Endothelial cell of umbilical vein (primary cell): Measurements from ENCODE around the gene MZT2A. TPM values are rescaled to one million over a fixed set of nuclear protein-coding genes. Genes with fewer than 3 reads are reported as not detected.
"Not testable (repeated sequence)": the region's sequence is repeated elsewhere in the genome, so short reads cannot be mapped to it uniquely, and the experiment has no call there.

Source experiments
- BruUV-seq: library from RNA; stranded (reverse); fragments of 400-500 nt; replicated peaks from 2 replicates; lab custom pipeline; 2021; lab: Mats Ljungman, UMichigan
- CTCF ChIA-PET: fragments of 300-600, 350-600 bp; sonication (Branson Sonifier 250); formaldehyde crosslinking; loops from one replicate; lab custom pipeline; 2021; ENCODE audit warnings: antibody characterized with exemption, inconsistent platforms; lab: Charles Lee
- POLR2A ChIA-PET: fragments of 300-600, 350-600 bp; sonication (Branson Sonifier 250); formaldehyde crosslinking; loops from one replicate; lab custom pipeline; 2021; ENCODE audit warnings: antibody characterized with exemption, inconsistent platforms; lab: Charles Lee
- DNase-seq: peaks from one replicate; pipeline ENCODE4 v3.0.0-alpha.2; 2011; ENCODE audit warnings: low read depth, low spot score
- FAIRE-seq: peaks from 2 replicates; lab custom pipeline; 2011; peaks lifted over from hg19 to GRCh38; lab: Jason Lieb, UNC
- H2AFZ ChIP-seq: 2 replicates; pipeline ENCODE4 v1.6.0; 2012; ENCODE audit warnings: low read depth, low read length, control low read depth, inconsistent platforms
- H3K27ac ChIP-seq: 2 replicates; pipeline ENCODE4 v1.5.1; 2011; ENCODE audit warnings: low read depth, mild to moderate bottlenecking, control low read depth, low read length, moderate library complexity; ENCODE audit not compliant: insufficient read depth
- H3K27me3 ChIP-seq, 2 experiments: 2 replicates each; pipeline versions ENCODE4 v1.6.0 to v1.6.1; 2011; ENCODE audit warnings: low read length in 2 of 2, mixed read lengths in 1 of 2; ENCODE audit not compliant: control insufficient read depth in 2 of 2, insufficient read depth in 2 of 2
- H3K36me3 ChIP-seq, 2 experiments: 2 replicates in 1 of 2; 3 replicates in 1 of 2; pipeline ENCODE4 v1.5.1; 2011; ENCODE audit warnings: low read length in 2 of 2, mild to moderate bottlenecking in 1 of 2, moderate library complexity in 1 of 2; ENCODE audit not compliant: control insufficient read depth in 2 of 2, insufficient read depth in 2 of 2; ENCODE audit errors: extremely low read depth in 1 of 2
- H3K4me1 ChIP-seq: 3 replicates; pipeline ENCODE4 v1.5.1; 2011; ENCODE audit warnings: mild to moderate bottlenecking, low read length; ENCODE audit not compliant: control insufficient read depth, insufficient read depth; ENCODE audit errors: extremely low read depth
- H3K4me2 ChIP-seq: 2 replicates; pipeline ENCODE4 v1.6.1; 2011; ENCODE audit warnings: low read length, control low read depth, mixed read lengths; ENCODE audit not compliant: insufficient read depth
- H3K4me3 ChIP-seq, 3 experiments: fragments of 200-600 bp in 1 of 3; sonication (generic), shearing (Covaris generic) in 1 of 3; replicated peaks in 1 of 3; 2 replicates each; pipeline ENCODE4 v1.5.1; 2011 to 2016; ENCODE audit warnings: control low read depth in 3 of 3, low read length in 3 of 3, mild to moderate bottlenecking in 2 of 3, inconsistent platforms in 1 of 3, low read depth in 1 of 3, moderate library complexity in 1 of 3; ENCODE audit not compliant: insufficient read depth in 1 of 3
- H3K79me2 ChIP-seq: 2 replicates; pipeline ENCODE4 v1.6.0; 2012; ENCODE audit warnings: low read length, inconsistent platforms; ENCODE audit not compliant: control insufficient read depth, insufficient read depth
- H3K9ac ChIP-seq: replicated peaks from 2 replicates; pipeline ENCODE3; 2011; ENCODE audit warnings: low read length, control low read depth; ENCODE audit not compliant: insufficient read depth; ENCODE audit errors: extremely low read depth
- H3K9me1 ChIP-seq: replicated peaks from 3 replicates; pipeline ENCODE4 v1.6.0; 2011; ENCODE audit warnings: mild to moderate bottlenecking, low read length; ENCODE audit not compliant: control insufficient read depth, insufficient read depth; ENCODE audit errors: extremely low read depth
- H3K9me3 ChIP-seq: replicated peaks from 2 replicates; pipeline ENCODE4 v1.5.1; 2012; ENCODE audit warnings: low read length, inconsistent platforms; ENCODE audit not compliant: control insufficient read depth, insufficient read depth
- H4K20me1 ChIP-seq: replicated peaks from 2 replicates; pipeline ENCODE3; 2011; ENCODE audit warnings: mild to moderate bottlenecking, low read length; ENCODE audit not compliant: control insufficient read depth, insufficient read depth; ENCODE audit errors: extremely low read depth
- EZH2 ChIP-seq: IDR thresholded peaks from 2 replicates; pipeline ENCODE4 v1.6.1; 2012; ENCODE audit warnings: borderline replicate concordance, low read depth, mild to moderate bottlenecking, moderate library complexity, low read length, inconsistent platforms; ENCODE audit not compliant: severe bottlenecking
- FOS ChIP-seq: IDR thresholded peaks from 2 replicates; pipeline ENCODE4 v1.6.1; 2011; ENCODE audit warnings: mild to moderate bottlenecking, low read length, moderate library complexity, borderline replicate concordance; ENCODE audit not compliant: insufficient read depth
- GATA2 ChIP-seq: IDR thresholded peaks from 2 replicates; pipeline ENCODE4 v1.7.0; 2011; ENCODE audit warnings: low read depth, mild to moderate bottlenecking, moderate library complexity, mixed read lengths, low read length; ENCODE audit not compliant: insufficient read length, insufficient read depth
- JUN ChIP-seq: IDR thresholded peaks from 2 replicates; pipeline ENCODE4 v1.6.1; 2011; ENCODE audit warnings: borderline replicate concordance, low read depth; ENCODE audit not compliant: insufficient read length, insufficient read depth
- MYC ChIP-seq: IDR thresholded peaks from one replicate; pipeline ENCODE4 v1.6.1; 2011; ENCODE audit warnings: mild to moderate bottlenecking, low read depth, low read length
- POLR2A ChIP-seq: IDR thresholded peaks from 2 replicates; pipeline ENCODE4 v1.6.1; 2012; ENCODE audit warnings: low read depth, mild to moderate bottlenecking, control low read depth, low read length
- POLR2AphosphoS5 ChIP-seq: IDR thresholded peaks from 2 replicates; pipeline ENCODE4 v1.6.1; 2012; ENCODE audit warnings: low read depth, mild to moderate bottlenecking, control low read depth, low read length, moderate library complexity; ENCODE audit not compliant: insufficient read depth
- dilution Hi-C: fragments of 300-500 bp; cut with MboI; formaldehyde crosslinking; loops from one replicate; pipeline ENCODE4 v1.15.0; 2019; ENCODE audit warnings: low sequenced_read_pairs; ENCODE audit not compliant: extremely low pct_ligation_motif_present
- intact Hi-C: fragments of 100-400 bp; cut with micrococcal nuclease; formaldehyde crosslinking; loops from one replicate; pipeline ENCODE4 v1.10.0; 2022
- polyA plus RNA-seq, 4 experiments: library from polyadenylated mRNA; depleted of rRNA in 3 of 4; stranded (reverse) in 3 of 4; unstranded in 1 of 4; fragments of >200 nt; gene quantifications; 2 replicates each; pipeline versions ENCODE4 v1.2.1 to v1.2.3, GENCODE V29; 2011 to 2012; ENCODE audit warnings: missing spikeins in 1 of 4
- total RNA-seq: library from RNA; stranded (reverse); gene quantifications from 2 replicates; pipeline ENCODE4 v1.2.3, GENCODE V29; 2021
- TF ChIP-seq, protein P1 (sequence below): IDR thresholded peaks from 2 replicates; pipeline ENCODE4 v1.6.1; 2011; ENCODE audit not compliant: insufficient read depth, insufficient read length
- TF ChIP-seq, protein P2 (sequence below), 2 donors: IDR thresholded peaks; 1 replicate in 1 of 2; 2 replicates in 1 of 2; pipeline ENCODE4 v1.5.1; 2011; ENCODE audit warnings: low read length in 2 of 2, mild to moderate bottlenecking in 2 of 2, moderate library complexity in 2 of 2, control low read depth in 1 of 2, inconsistent platforms in 1 of 2, low read depth in 1 of 2; ENCODE audit not compliant: insufficient read depth in 1 of 2; ENCODE audit errors: extremely low read depth in 1 of 2

Gene MZT2A
- total and polyA plus RNA-seq, 2 donors (not counting 3 experiments of a cell fraction or from before 2014, with no cell fraction given) = 117 to 170 TPM

DNA sequence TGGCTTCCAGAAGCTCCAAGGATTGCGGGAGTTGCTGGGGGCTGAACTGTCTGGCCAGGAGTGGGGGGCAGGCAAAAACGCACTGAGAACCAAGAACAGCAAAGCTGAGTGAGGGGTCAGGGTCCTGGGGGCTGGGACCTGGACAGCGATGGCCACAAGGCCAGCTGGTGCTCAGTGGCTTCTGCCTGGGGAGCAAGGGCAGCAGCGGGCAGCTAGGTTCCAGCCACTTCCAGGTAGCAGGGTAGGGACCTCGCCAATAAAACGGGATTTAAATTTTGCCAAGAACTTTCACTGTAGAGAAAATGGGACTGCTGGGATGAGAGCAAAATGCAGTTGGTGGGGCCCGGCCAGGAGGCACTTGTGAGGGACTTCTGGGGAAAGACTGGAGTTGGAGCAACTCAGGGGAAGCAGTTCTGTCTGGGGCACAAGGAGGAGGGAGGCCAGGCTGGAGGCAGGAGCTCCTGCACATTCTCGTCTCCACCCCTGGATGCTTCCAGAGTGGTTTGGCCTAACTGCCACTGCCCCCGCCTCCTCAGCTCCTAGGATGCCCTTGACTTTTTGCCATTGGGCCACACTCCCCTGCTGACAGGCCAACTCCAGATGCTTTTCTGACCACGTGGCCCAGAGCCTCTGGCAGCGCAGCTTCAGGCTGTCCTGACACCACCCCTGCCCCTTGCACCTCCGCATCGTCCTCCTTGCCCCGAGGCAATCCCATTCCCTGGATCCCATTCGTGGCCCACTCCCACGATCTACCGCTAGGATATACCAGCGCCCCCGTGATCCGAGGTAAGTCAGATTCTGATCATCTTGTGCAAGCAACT, 30.0 kb upstream of the MZT2A start:
- TF ChIP-seq FOS (no peak), EZH2 (no peak), MYC (no peak), POLR2A (no peak), POLR2AphosphoS5 (no peak), GATA2 (no peak), JUN (no peak)
- TF ChIP-seq, protein P1, sequence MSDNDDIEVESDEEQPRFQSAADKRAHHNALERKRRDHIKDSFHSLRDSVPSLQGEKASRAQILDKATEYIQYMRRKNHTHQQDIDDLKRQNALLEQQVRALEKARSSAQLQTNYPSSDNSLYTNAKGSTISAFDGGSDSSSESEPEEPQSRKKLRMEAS = no peak
- TF ChIP-seq, protein P2, sequence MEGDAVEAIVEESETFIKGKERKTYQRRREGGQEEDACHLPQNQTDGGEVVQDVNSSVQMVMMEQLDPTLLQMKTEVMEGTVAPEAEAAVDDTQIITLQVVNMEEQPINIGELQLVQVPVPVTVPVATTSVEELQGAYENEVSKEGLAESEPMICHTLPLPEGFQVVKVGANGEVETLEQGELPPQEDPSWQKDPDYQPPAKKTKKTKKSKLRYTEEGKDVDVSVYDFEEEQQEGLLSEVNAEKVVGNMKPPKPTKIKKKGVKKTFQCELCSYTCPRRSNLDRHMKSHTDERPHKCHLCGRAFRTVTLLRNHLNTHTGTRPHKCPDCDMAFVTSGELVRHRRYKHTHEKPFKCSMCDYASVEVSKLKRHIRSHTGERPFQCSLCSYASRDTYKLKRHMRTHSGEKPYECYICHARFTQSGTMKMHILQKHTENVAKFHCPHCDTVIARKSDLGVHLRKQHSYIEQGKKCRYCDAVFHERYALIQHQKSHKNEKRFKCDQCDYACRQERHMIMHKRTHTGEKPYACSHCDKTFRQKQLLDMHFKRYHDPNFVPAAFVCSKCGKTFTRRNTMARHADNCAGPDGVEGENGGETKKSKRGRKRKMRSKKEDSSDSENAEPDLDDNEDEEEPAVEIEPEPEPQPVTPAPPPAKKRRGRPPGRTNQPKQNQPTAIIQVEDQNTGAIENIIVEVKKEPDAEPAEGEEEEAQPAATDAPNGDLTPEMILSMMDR (IDR thresholded peaks at IDR 0.05; ENCODE audit: extremely low read depth in 1 of 2, insufficient read depth in 1 of 2, low read depth in 1 of 2, low read length in 2 of 2) = no peak
- intact Hi-C loops = no loop called here
- Histone ChIP-seq H3K79me2 (no peaks in the 10 kb centered on the region), H3K27ac (no peak overlapping the region), H3K36me3 (peaks cover 5 to 21% of the 10 kb centered on the region in 2 experiments), H3K4me2 (no peak overlapping the region), H3K4me3 (no peak overlapping the region), H3K9ac (no peak overlapping the region), H3K9me3 (no peaks in the 10 kb centered on the region), H3K9me1 (no peaks in the 10 kb centered on the region), H4K20me1 (no peaks in the 10 kb centered on the region), H3K27me3 (no peaks in the 10 kb centered on the region), H2AFZ (no peak overlapping the region), H3K4me1 (no peaks in the 10 kb centered on the region)
- no TSS peak for BruUV-seq
- dilution Hi-C loops = no loop called here
- FAIRE-seq (no peak), DNase-seq (no peak)
- POLR2A ChIA-PET = interaction anchor here (0.6 kb wide), 1 partner anchor 28 kb away, joined by 5 read pairs; no protein-coding TSS in a partner anchor
- CTCF ChIA-PET = interaction anchor here (1.2 kb wide), 1 partner anchor 29 kb away, joined by 3 read pairs; no protein-coding TSS in a partner anchor

DNA sequence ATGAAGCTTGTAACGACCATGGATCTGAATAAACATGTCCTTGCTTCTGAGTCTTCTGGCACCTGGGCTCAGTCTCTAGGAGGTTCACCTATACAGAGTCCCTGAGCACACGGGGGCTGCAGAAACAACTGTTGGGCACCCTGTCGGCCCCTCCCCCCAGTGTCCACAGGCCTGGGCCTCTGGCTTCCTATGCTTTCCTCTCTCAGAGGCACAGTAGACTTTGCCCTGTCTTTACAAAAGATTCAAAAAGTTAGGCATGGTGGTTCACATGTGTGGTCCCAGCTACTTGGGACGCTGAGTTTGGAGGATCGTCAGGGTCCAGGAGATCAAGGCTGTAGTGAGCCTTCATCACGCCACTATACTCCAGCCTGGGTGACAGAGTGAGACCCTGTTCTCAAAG, 29.3 kb upstream of the MZT2A start:
- H2AFZ ChIP-seq, H4K20me1 ChIP-seq, DNase-seq, H3K79me2 ChIP-seq, intact Hi-C loops, H3K4me2 ChIP-seq, CTCF ChIA-PET, H3K9ac ChIP-seq, H3K4me1 ChIP-seq, H3K27ac ChIP-seq, FAIRE-seq, H3K9me1 ChIP-seq, H3K27me3 ChIP-seq, H3K4me3 ChIP-seq, BruUV-seq, dilution Hi-C loops, H3K9me3 ChIP-seq: not testable (repeated sequence)
- POLR2A ChIA-PET = interaction anchor here (0.6 kb wide), 1 partner anchor 27 kb away, joined by 5 read pairs; no protein-coding TSS in a partner anchor
- H3K36me3 ChIP-seq = peaks cover 5 to 21% of the 10 kb centered on the region in 2 experiments
